NCI-H2227 (cell line): ENCODE data around the gene C8A.

Experiments
- DNase-seq: peaks from one replicate; lab custom pipeline; 2025; ENCODE audit not compliant: unreplicated experiment; lab: John Stamatoyannopoulos, UW

The C8A gene

GRCh38 chr1:56854521-56855099, at the start of gene C8A:
C8A (plus strand) TSS chr1:56854797; CDS start chr1:56854902, 105 bp downstream.
- DNase-seq, result no peak

GRCh38 chr1:56806804-56807203, 47.8 kb upstream of the C8A start:
- no peak for DNase-seq

GRCh38 chr1:56808410-56808809, 46.2 kb upstream of the C8A start:
- no peak for DNase-seq

- no peak for DNase-seq
Measured at GRCh38 chr1:56811331-56811730, 43.3 kb upstream of the C8A start.

- no peak for DNase-seq
Measured at GRCh38 chr1:56814205-56814604, 40.4 kb upstream of the C8A start.

GRCh38 chr1:56816264-56816663, 38.3 kb upstream of the C8A start:
- no peak for DNase-seq

- no peak for DNase-seq
Measured at GRCh38 chr1:56816909-56817308, 37.7 kb upstream of the C8A start.

- DNase-seq, result no peak
Measured at GRCh38 chr1:56817716-56818463, 36.7 kb upstream of the C8A start.

- DNase-seq, result no peak
Measured at GRCh38 chr1:56819387-56819899, 35.2 kb upstream of the C8A start, which contains the start of gene FYB2. FYB2 (minus strand) TSS chr1:56819404; CDS start chr1:56819290, 114 bp downstream.

GRCh38 chr1:56820755-56821461, 33.7 kb upstream of the C8A start:
- DNase-seq, result peak; percentile 90

- DNase-seq, result no peak
Measured at GRCh38 chr1:56821462-56821797, 33.2 kb upstream of the C8A start.

- no peak for DNase-seq
Measured at GRCh38 chr1:56824271-56824670, 30.3 kb upstream of the C8A start.

- peak; percentile 60 for DNase-seq
Measured at GRCh38 chr1:56824938-56825337, 29.7 kb upstream of the C8A start.

GRCh38 chr1:56825436-56825835, 29.2 kb upstream of the C8A start:
- no peak for DNase-seq

GRCh38 chr1:56827711-56828110, 26.9 kb upstream of the C8A start:
- no peak for DNase-seq

- no peak for DNase-seq
Measured at GRCh38 chr1:56830052-56830451, 24.5 kb upstream of the C8A start.

- peak; percentile 83 for DNase-seq
Measured at GRCh38 chr1:56831871-56832693, 22.5 kb upstream of the C8A start.

GRCh38 chr1:56833088-56833487, 21.5 kb upstream of the C8A start:
- DNase-seq, result no peak

GRCh38 chr1:56834137-56834900, 20.3 kb upstream of the C8A start:
- DNase-seq, result no peak

- DNase-seq, result no peak
Measured at GRCh38 chr1:56835657-56836056, 18.9 kb upstream of the C8A start.
